K562 (cell line): ENCODE measurements around the gene FMN2. TPM values are rescaled to one million over a fixed set of nuclear protein-coding genes. Genes with fewer than 3 reads are reported as not detected.

ENCODE experiments used
- ATAC-seq: fragments of 200-7000 bp; cut with Tn5 transposase; 3 replicates; pipeline ENCODE4 v1.9.1; 2020; ENCODE audit warnings: moderate library complexity
- BruUV-seq: library from RNA; stranded (reverse); fragments of 400-500 nt; replicated peaks from 2 replicates; lab custom pipeline; 2021; lab: Mats Ljungman, UMichigan
- CTCF ChIA-PET: fragments of 300-600 bp; formaldehyde crosslinking; extraction: SDS; loops from one replicate; lab custom pipeline; 2021; ENCODE audit warnings: low intra/inter-chr PET ratio; lab: Yijun Ruan, JAX
- POLR2A ChIA-PET: fragments of 300-600, 350-650 bp; sonication (Branson Sonifier 250); formaldehyde crosslinking; extraction: SDS; loops from one replicate; lab custom pipeline; 2021; ENCODE audit warnings: antibody characterized with exemption, inconsistent platforms; lab: Yijun Ruan, JAX
- DNase-seq, 4 experiments: peaks; one replicate each; pipeline versions ENCODE4 v3.0.0 to v3.0.0-alpha.2; 2011 to 2018; ENCODE audit warnings: low spot score in 3 of 4, mixed read lengths in 3 of 4; ENCODE audit errors: extremely low read depth in 1 of 4
- FAIRE-seq: peaks from 2 replicates; lab custom pipeline; 2011; peaks lifted over from hg19 to GRCh38; lab: Jason Lieb, UNC
- H2AFZ ChIP-seq: 2 replicates; pipeline ENCODE4 v1.6.0; 2011; ENCODE audit warnings: low read depth, low read length, control low read depth, inconsistent platforms
- H3K27ac ChIP-seq: fragments of 200-600 bp; 3 replicates; pipeline ENCODE4 v1.8.0; 2011; ENCODE audit warnings: low read depth, mild to moderate bottlenecking, control low read depth, inconsistent platforms, low read length, moderate library complexity, mixed read lengths; ENCODE audit errors: extremely low read depth
- H3K27me3 ChIP-seq, 2 experiments: fragments of 300-600 bp in 1 of 2; 2 replicates in 1 of 2; 3 replicates in 1 of 2; pipeline versions ENCODE4 v1.6.0 to v1.8.0; 2011; ENCODE audit warnings: inconsistent platforms in 2 of 2, low read length in 2 of 2, mild to moderate bottlenecking in 1 of 2, mixed read lengths in 1 of 2, moderate library complexity in 1 of 2; ENCODE audit not compliant: control insufficient read depth in 2 of 2, insufficient read depth in 2 of 2
- H3K36me3 ChIP-seq: fragments of 300-600 bp; 3 replicates; pipeline ENCODE4 v1.8.0; 2011; ENCODE audit warnings: mild to moderate bottlenecking, low read length, inconsistent platforms; ENCODE audit not compliant: control insufficient read depth, insufficient read depth
- H3K4me1 ChIP-seq, 2 experiments: fragments of 200-600 bp in 1 of 2; replicated peaks in 1 of 2; 2 replicates in 1 of 2; 3 replicates in 1 of 2; pipeline versions ENCODE4 v1.5.1 to v1.8.0; 2011; ENCODE audit warnings: inconsistent platforms in 2 of 2, low read length in 2 of 2, mild to moderate bottlenecking in 1 of 2, mixed read lengths in 1 of 2, moderate library complexity in 1 of 2; ENCODE audit not compliant: control insufficient read depth in 2 of 2, insufficient read depth in 2 of 2
- H3K4me2 ChIP-seq: 2 replicates; pipeline ENCODE4 v1.6.1; 2011; ENCODE audit warnings: low read length, control low read depth, inconsistent platforms, mixed read lengths; ENCODE audit not compliant: insufficient read depth
- H3K4me3 ChIP-seq: fragments of 200-600 bp; sonication (generic), shearing (Covaris generic); 2 replicates; pipeline ENCODE4 v1.5.1; 2016; ENCODE audit warnings: control low read depth, inconsistent platforms
- H3K79me2 ChIP-seq: fragments of 200-600 bp; 3 replicates; pipeline ENCODE4 v1.8.0; 2011; ENCODE audit warnings: low read length, inconsistent platforms; ENCODE audit not compliant: control insufficient read depth, insufficient read depth
- H3K9ac ChIP-seq, 2 experiments: 2 replicates each; pipeline versions ENCODE4 v1.6.0 to v1.6.1; 2011; ENCODE audit warnings: low read depth in 2 of 2, low read length in 2 of 2, control low read depth in 1 of 2, inconsistent platforms in 1 of 2, mild to moderate bottlenecking in 1 of 2, mixed read lengths in 1 of 2; ENCODE audit not compliant: insufficient read depth in 1 of 2
- H3K9me1 ChIP-seq: one replicate; pipeline ENCODE4 v1.6.0; 2011; ENCODE audit warnings: inconsistent platforms, mild to moderate bottlenecking, low read length, moderate library complexity; ENCODE audit not compliant: control insufficient read depth, insufficient read depth
- H3K9me3 ChIP-seq: replicated peaks from 2 replicates; pipeline ENCODE4 v1.5.1; 2011; ENCODE audit warnings: low read depth, low read length, inconsistent platforms; ENCODE audit not compliant: control insufficient read depth, insufficient read depth
- H4K20me1 ChIP-seq: replicated peaks from 2 replicates; pipeline ENCODE4 v1.6.1; 2011; ENCODE audit warnings: low read length, inconsistent platforms, mixed read lengths; ENCODE audit not compliant: control insufficient read depth, insufficient read depth
- CBFB ChIP-seq: sonication (generic); formaldehyde crosslinking; IDR thresholded peaks from 2 replicates; pipeline ENCODE4 v1.4.0; 2020; ENCODE audit warnings: mild to moderate bottlenecking, missing genetic modification reagents
- DMBX1 ChIP-seq: fragments of 250-450 bp; sonication (Bioruptor Pico); IDR thresholded peaks from 2 replicates; pipeline ENCODE4 v1.8.0; 2022; ENCODE audit warnings: inconsistent platforms, mild to moderate bottlenecking, moderate library complexity, borderline replicate concordance
- FOXA3 ChIP-seq, 2 experiments: fragments of 450-650 bp in 1 of 2; sonication (generic) in 1 of 2; formaldehyde crosslinking; IDR thresholded peaks in 1 of 2; conservative IDR thresholded peaks in 1 of 2; 2 replicates each; pipeline versions ENCODE4 v1.4.0 to v1.8.0; 2020 to 2022; ENCODE audit warnings: mild to moderate bottlenecking in 2 of 2, missing genetic modification reagents in 1 of 2
- FOXP1 ChIP-seq: sonication (generic); formaldehyde crosslinking; IDR thresholded peaks from 2 replicates; pipeline ENCODE4 v1.8.0; 2022; ENCODE audit warnings: mild to moderate bottlenecking, missing genetic modification reagents
- HDAC1 ChIP-seq, 2 experiments: fragments of 450-650 bp; IDR thresholded peaks; 2 replicates each; pipeline ENCODE4 v1.6.1; 2016 to 2017; ENCODE audit warnings: inconsistent platforms in 1 of 2, mild to moderate bottlenecking in 1 of 2, moderate library complexity in 1 of 2
- HNRNPLL ChIP-seq: fragments of 200-400 bp; formaldehyde crosslinking; IDR thresholded peaks from 2 replicates; pipeline ENCODE4 v1.6.1; 2017; ENCODE audit warnings: low read length, low read depth, mild to moderate bottlenecking; ENCODE audit not compliant: poor library complexity, severe bottlenecking
- KLF6 ChIP-seq: fragments of 250-450 bp; sonication (Bioruptor Pico); IDR thresholded peaks from 2 replicates; pipeline ENCODE4 v1.4.0; 2020; ENCODE audit warnings: mild to moderate bottlenecking, moderate library complexity, borderline replicate concordance
- TAF9B ChIP-seq: fragments of 450-650 bp; IDR thresholded peaks from 2 replicates; pipeline ENCODE4 v1.6.1; 2018; ENCODE audit warnings: mild to moderate bottlenecking; ENCODE audit not compliant: partially characterized antibody
- ZBED1 ChIP-seq: IDR thresholded peaks from 2 replicates; pipeline ENCODE4 v1.6.1; 2014
- ZC3H11A ChIP-seq: IDR thresholded peaks from 2 replicates; pipeline ENCODE4 v1.6.1; 2012; ENCODE audit warnings: low read depth, low read length, improper control_type of control experiment
- ZNF3 ChIP-seq: fragments of 250-450 bp; sonication (Bioruptor Pico); IDR thresholded peaks from 2 replicates; pipeline ENCODE4 v1.5.0; 2021; ENCODE audit warnings: mild to moderate bottlenecking, moderate library complexity
- ZNF407 ChIP-seq: fragments of 450-650 bp; IDR thresholded peaks from 2 replicates; pipeline ENCODE4 v1.6.1; 2016; ENCODE audit warnings: low read depth
- ZNF696 ChIP-seq: fragments of 250-450 bp; sonication (Bioruptor Pico); conservative IDR thresholded peaks from 2 replicates; pipeline ENCODE4 v1.4.0; 2020; ENCODE audit warnings: mild to moderate bottlenecking, moderate library complexity
- in situ Hi-C: fragments of 300-500 bp; cut with MboI; formaldehyde crosslinking; loops from 4 replicates; pipeline ENCODE4 v1.15.0; 2018; ENCODE audit warnings: inconsistent platforms, mixed read lengths
- intact Hi-C: fragments of 100-400 bp; cut with micrococcal nuclease; formaldehyde crosslinking; loops from 2 replicates; pipeline ENCODE4 v1.14.2; 2022
- polyA plus RNA-seq, 8 experiments: library from polyadenylated mRNA; depleted of rRNA in 4 of 8; stranded (reverse) in 5 of 8; unstranded in 3 of 8; fragments of >200 nt; fragmentation: Nextera tagmentation in 2 of 8; fragmentation: Illumina TruSeq in 1 of 8; extraction: Ambion mirVana in 2 of 8; extraction: Trizol in 1 of 8; gene quantifications; 2 replicates each; pipeline versions ENCODE4 v1.2.1 to v1.2.3, GENCODE V29; 2011 to 2014; ENCODE audit warnings: inconsistent platforms in 1 of 8, missing spikeins in 1 of 8
- total RNA-seq, 7 experiments: library from RNA; depleted of rRNA in 6 of 7; stranded (reverse); fragments of >200 nt in 6 of 7; fragmentation: Illumina TruSeq in 2 of 7; extraction: Trizol in 2 of 7; gene quantifications; 2 replicates each; pipeline versions ENCODE4 v1.2.1 to v1.2.3, GENCODE V29; 2011 to 2021; ENCODE audit warnings: low replicate concordance in 1 of 7

FMN2 gene
- total and polyA plus RNA-seq, 9 of the 15 experiments (the other 6 are each of a cell fraction or from before 2014, with no cell fraction given) = 0.15 to 0.45 (median 0.16) TPM; not detected in 3

- DNase-seq (no peak), FAIRE-seq (peak; percentile 6), ATAC-seq (no peak)
- no peak overlapping the region for H3K27ac ChIP-seq
- TF ChIP-seq ZC3H11A (no peak), HNRNPLL (no peak), DMBX1 (CRISPR knock-in tag) (no peak), HDAC1 (IDR thresholded peaks at IDR 0.05) (no peak), ZNF3 (no peak), FOXA3 (CRISPR knock-in tag; conservative IDR thresholded peaks at IDR 0.05 in 1 of 2, IDR thresholded peaks at IDR 0.05 in 1 of 2) (no peak), ZNF407 (no peak), ZBED1 (no peak), FOXP1 (CRISPR knock-in tag) (no peak), CBFB (CRISPR knock-in tag) (no peak), ZNF696 (CRISPR knock-in tag) (no peak), TAF9B (no peak), KLF6 (CRISPR knock-in tag) (no peak)
- BruUV-seq = no TSS peak
- no peaks in the 10 kb centered on the region for H3K9me1 ChIP-seq
- H2AFZ ChIP-seq = no peak overlapping the region
- no peaks in the 10 kb centered on the region for H3K4me1 ChIP-seq
- H3K79me2 ChIP-seq = no peaks in the 10 kb centered on the region
- no peaks in the 10 kb centered on the region; the same call in 1 of the 2 replicates for H3K9me3 ChIP-seq
- no peaks in the 10 kb centered on the region for H3K36me3 ChIP-seq
- intact Hi-C loops (no loop called here), in situ Hi-C loops (no loop called here)
- no peak overlapping the region for H3K4me2 ChIP-seq
- H3K4me3 ChIP-seq = no peak overlapping the region
- POLR2A ChIA-PET = no interaction called here
- no peaks in the 10 kb centered on the region for H4K20me1 ChIP-seq
- H3K9ac ChIP-seq = no peak overlapping the region
- CTCF ChIA-PET = no interaction called here
- no peaks in the 10 kb centered on the region for H3K27me3 ChIP-seq
Measured at GRCh38 chr1:240344918-240345317, 253.2 kb downstream of the FMN2 start.
